Fibroblast of the aortic adventitia (primary cell): ENCODE results near the gene UBE2Z. TPM values are rescaled to one million over a fixed set of nuclear protein-coding genes. Genes with fewer than 3 reads are reported as not detected.

ENCODE experiments used
- DNase-seq: peaks from one replicate; pipeline ENCODE4 v3.0.0-alpha.2; 2010; ENCODE audit warnings: low read depth
- H3K4me3 ChIP-seq: 2 replicates; pipeline ENCODE4 v1.5.1; 2011; ENCODE audit warnings: low read depth, mild to moderate bottlenecking, control low read depth, low read length, moderate library complexity
- CTCF ChIP-seq: IDR thresholded peaks from 2 replicates; pipeline ENCODE4 v1.5.1; 2011; ENCODE audit warnings: mild to moderate bottlenecking, low read length, control low read depth, inconsistent platforms; ENCODE audit not compliant: insufficient read depth
- total RNA-seq: library from RNA; depleted of rRNA; stranded (reverse); fragments of >200 nt; gene quantifications from 2 replicates; pipeline ENCODE4 v1.2.3, GENCODE V29; 2012; ENCODE audit warnings: low replicate concordance

Gene UBE2Z
- total RNA-seq, 1 donor = 103 TPM

- DNase-seq = no peak
- no peak overlapping the region for H3K4me3 ChIP-seq
- TF ChIP-seq CTCF = no peak
Observed at GRCh38 chr17:48904428-48904827, 3.8 kb upstream of the UBE2Z start.

- DNase-seq = peak; percentile 65
- H3K4me3 ChIP-seq = no peak overlapping the region
- no peak for TF ChIP-seq CTCF
Observed at GRCh38 chr17:48905987-48906515, 2.2 kb upstream of the UBE2Z start.

GRCh38 chr17:48907713-48908046 is 527 bp upstream of the UBE2Z start:
- peak overlapping the region; percentile 86 for H3K4me3 ChIP-seq
- no peak for TF ChIP-seq CTCF
- DNase-seq = no peak

GRCh38 chr17:48908853-48909394 is 717 bp downstream of the UBE2Z start:
- no peak for TF ChIP-seq CTCF
- peak overlapping the region; percentile 86 for H3K4me3 ChIP-seq
- DNase-seq = peak; percentile 78

GRCh38 chr17:48909783-48910182 is 1.6 kb downstream of the UBE2Z start:
- no peak for TF ChIP-seq CTCF
- no peak for DNase-seq
- peak overlapping the region; percentile 86 for H3K4me3 ChIP-seq

GRCh38 chr17:48910370-48910769 is 2.2 kb downstream of the UBE2Z start:
- no peak for TF ChIP-seq CTCF
- no peak for DNase-seq
- peak overlapping the region; percentile 86 for H3K4me3 ChIP-seq

GRCh38 chr17:48912476-48912875 is 4.3 kb downstream of the UBE2Z start:
- no peak for DNase-seq
- no peak overlapping the region for H3K4me3 ChIP-seq
- no peak for TF ChIP-seq CTCF
